Liver (tissue), 9 donors: Measurements from ENCODE around the gene CDKN1B. TPM values are rescaled to one million over a fixed set of nuclear protein-coding genes. Genes with fewer than 3 reads are reported as not detected.
"Not testable (repeated sequence)": the region's sequence is repeated elsewhere in the genome, so short reads cannot be mapped to it uniquely, and the experiment has no call there.

ENCODE experiments used
- DNase-seq: peaks from one replicate; pipeline ENCODE4 v3.0.0-alpha.2; 2017; ENCODE audit warnings: low spot score
- H3K27ac ChIP-seq, 2 donors: one replicate each; pipeline ENCODE4 v1.7.0; 2013; ENCODE audit warnings: inconsistent platforms in 2 of 2, low read length in 2 of 2, control low read depth in 1 of 2, low read depth in 1 of 2, mild to moderate bottlenecking in 1 of 2
- H3K27me3 ChIP-seq, 4 donors: one replicate each; pipeline versions ENCODE4 v1.6.1 to v1.7.0; 2013; ENCODE audit warnings: low read length in 3 of 4, inconsistent platforms in 1 of 4, mild to moderate bottlenecking in 1 of 4, moderate library complexity in 1 of 4; ENCODE audit not compliant: control insufficient read depth in 4 of 4, insufficient read depth in 4 of 4
- H3K36me3 ChIP-seq, 4 donors: one replicate each; pipeline versions ENCODE4 v1.6.1 to v1.7.0; 2013; ENCODE audit warnings: low read length in 3 of 4, mild to moderate bottlenecking in 3 of 4, low read depth in 1 of 4, moderate library complexity in 1 of 4; ENCODE audit not compliant: control insufficient read depth in 4 of 4, insufficient read depth in 3 of 4
- H3K4me1 ChIP-seq, 4 donors: one replicate each; pipeline versions ENCODE4 v1.6.1 to v1.7.0; 2013; ENCODE audit warnings: low read length in 3 of 4, mild to moderate bottlenecking in 3 of 4, moderate library complexity in 1 of 4; ENCODE audit not compliant: control insufficient read depth in 4 of 4, insufficient read depth in 4 of 4
- H3K4me3 ChIP-seq, 3 donors: one replicate each; pipeline versions ENCODE4 v1.6.1 to v1.7.0; 2013; ENCODE audit warnings: low read length in 3 of 3, control low read depth in 1 of 3, low read depth in 1 of 3, mild to moderate bottlenecking in 1 of 3
- H3K9ac ChIP-seq, 2 donors: one replicate each; pipeline ENCODE4 v1.7.0; 2013; ENCODE audit warnings: low read length in 2 of 2, mild to moderate bottlenecking in 2 of 2, moderate library complexity in 2 of 2, control low read depth in 1 of 2, low read depth in 1 of 2
- H3K9me3 ChIP-seq, 4 donors: one replicate each; pipeline versions ENCODE4 v1.6.1 to v1.7.0; 2013; ENCODE audit warnings: low read length in 3 of 4; ENCODE audit not compliant: control insufficient read depth in 4 of 4
- EGR1 ChIP-seq, 2 donors: IDR thresholded peaks; 2 replicates each; pipeline ENCODE4 v1.6.1; 2016 to 2018; ENCODE audit warnings: antibody characterized with exemption in 2 of 2, low read depth in 2 of 2
- FOXA1 ChIP-seq: IDR thresholded peaks from 2 replicates; pipeline ENCODE4 v1.6.1; 2016; ENCODE audit warnings: antibody characterized with exemption
- FOXA2 ChIP-seq: IDR thresholded peaks from 2 replicates; pipeline ENCODE4 v1.6.1; 2016; ENCODE audit warnings: antibody characterized with exemption
- GABPA ChIP-seq, 2 donors: IDR thresholded peaks in 1 of 2; conservative IDR thresholded peaks in 1 of 2; 2 replicates each; pipeline ENCODE4 v1.6.1; 2016; ENCODE audit warnings: antibody characterized with exemption in 2 of 2, mild to moderate bottlenecking in 1 of 2, moderate library complexity in 1 of 2
- HNF4A ChIP-seq, 2 donors: conservative IDR thresholded peaks; 2 replicates each; pipeline ENCODE4 v1.6.1; 2016; ENCODE audit warnings: antibody characterized with exemption in 2 of 2, mild to moderate bottlenecking in 2 of 2
- HNF4G ChIP-seq: IDR thresholded peaks from 2 replicates; pipeline ENCODE4 v1.6.1; 2016; ENCODE audit warnings: antibody characterized with exemption
- JUND ChIP-seq, 2 donors: IDR thresholded peaks; 2 replicates each; pipeline ENCODE4 v1.6.1; 2016; ENCODE audit warnings: antibody characterized with exemption in 2 of 2
- NR2F2 ChIP-seq: IDR thresholded peaks from 2 replicates; pipeline ENCODE4 v1.6.1; 2016; ENCODE audit warnings: antibody characterized with exemption
- RAD21 ChIP-seq, 2 donors: IDR thresholded peaks; 2 replicates each; pipeline ENCODE4 v1.6.1; 2016; ENCODE audit warnings: antibody characterized with exemption in 2 of 2, mild to moderate bottlenecking in 2 of 2
- RXRA ChIP-seq, 2 donors: IDR thresholded peaks; 2 replicates each; pipeline ENCODE4 v1.6.1; 2017 to 2018; ENCODE audit warnings: antibody characterized with exemption in 2 of 2, mild to moderate bottlenecking in 1 of 2
- SP1 ChIP-seq: IDR thresholded peaks from 2 replicates; pipeline ENCODE4 v1.6.1; 2018; ENCODE audit warnings: antibody characterized with exemption, mild to moderate bottlenecking
- TAF1 ChIP-seq: conservative IDR thresholded peaks from 2 replicates; pipeline ENCODE4 v1.6.1; 2016; ENCODE audit warnings: antibody characterized with exemption, mild to moderate bottlenecking
- YY1 ChIP-seq: IDR thresholded peaks from 2 replicates; pipeline ENCODE4 v1.6.1; 2016; ENCODE audit warnings: antibody characterized with exemption, mild to moderate bottlenecking
- WGBS: extraction: QIAGEN DNeasy Blood & Tissue Kit; methylation state at CpG from one replicate; pipeline ENCODE4 v1.1.7; 2013; 5-methylcytosine and 5-hydroxymethylcytosine counted together
- polyA plus RNA-seq, 2 donors: library from polyadenylated mRNA; stranded (reverse) in 1 of 2; unstranded in 1 of 2; fragments of 200-250 nt in 1 of 2; fragments of >200 nt in 1 of 2; fragmentation: Nextera tagmentation in 1 of 2; extraction: Ambion mirVana in 1 of 2; gene quantifications; one replicate each; pipeline versions ENCODE4 v1.2.1 to v1.2.3, GENCODE V29; 2013 to 2015
- total RNA-seq, 2 donors: library from RNA; depleted of rRNA; stranded (reverse); fragments of >200 nt; gene quantifications; one replicate each; pipeline ENCODE4 v1.2.3, GENCODE V29; 2014
- TF ChIP-seq, protein P1 (sequence below): fragments of 150-350 bp; IDR thresholded peaks from 2 replicates; pipeline ENCODE4 v1.5.1; 2017; ENCODE audit warnings: improper control_type of control experiment, low read depth, low read length; ENCODE audit not compliant: missing input control
- TF ChIP-seq, protein P2 (sequence below): IDR thresholded peaks from 2 replicates; pipeline ENCODE4 v1.6.1; 2016; ENCODE audit warnings: antibody characterized with exemption
- TF ChIP-seq, protein P3 (sequence below): IDR thresholded peaks from 2 replicates; pipeline ENCODE4 v1.6.1; 2016; ENCODE audit warnings: antibody characterized with exemption, mild to moderate bottlenecking
- TF ChIP-seq, protein P4 (sequence below): IDR thresholded peaks from 2 replicates; pipeline ENCODE4 v1.6.1; 2016; ENCODE audit warnings: antibody characterized with exemption
- donor health status: healthy.
- donor health status: healthy.
- donor health status: healthy.
- donor health status: healthy.
- donor health status: healthy.

CDKN1B gene
- total and polyA plus RNA-seq, 4 donors = 7.8 to 67.5 (median 22.5) TPM

DNA sequence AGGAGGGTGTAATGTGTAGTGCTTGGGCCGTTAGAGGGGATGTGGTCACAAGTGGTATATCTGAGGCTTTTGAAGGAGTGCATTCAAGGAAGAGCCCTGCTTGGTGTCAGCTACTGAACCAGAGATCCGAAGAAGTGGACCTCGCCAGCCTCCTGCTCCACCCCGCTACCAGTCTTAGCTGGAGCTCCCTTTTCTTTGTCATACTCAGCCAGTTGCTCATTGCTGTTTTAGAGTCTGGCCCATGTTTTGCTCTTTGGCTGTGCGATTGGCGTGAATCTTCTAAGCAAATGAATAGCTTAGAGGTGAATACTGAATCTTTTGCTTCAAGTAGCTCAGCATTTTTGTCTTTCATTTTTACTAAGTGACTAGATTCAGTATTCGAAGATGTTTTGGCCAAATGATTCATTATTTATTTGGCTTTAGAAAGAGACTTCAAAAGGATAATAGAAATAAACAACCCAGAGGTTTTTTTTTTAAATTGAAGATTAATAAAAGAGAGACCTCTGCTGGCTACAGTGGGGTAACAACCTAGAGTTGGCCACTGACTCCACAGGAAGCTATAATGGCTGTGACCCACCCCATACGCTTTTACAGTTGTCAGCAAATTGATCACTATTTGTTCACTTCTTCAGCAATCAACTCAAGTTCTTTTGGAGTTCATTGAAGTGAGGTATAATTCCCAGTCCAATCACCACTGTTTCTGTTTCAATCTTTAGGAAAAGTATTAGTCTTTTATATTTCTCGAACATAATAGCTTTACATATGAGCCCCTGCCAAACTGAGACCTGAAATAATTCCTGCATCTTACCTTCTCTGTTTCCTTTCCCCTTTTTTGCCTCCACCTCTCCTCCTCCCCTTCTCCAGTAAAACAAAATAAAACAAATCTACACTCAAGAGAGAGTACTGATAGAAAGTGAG is 19.9 kb downstream of the CDKN1B start (continued):
- TF ChIP-seq, protein P1, sequence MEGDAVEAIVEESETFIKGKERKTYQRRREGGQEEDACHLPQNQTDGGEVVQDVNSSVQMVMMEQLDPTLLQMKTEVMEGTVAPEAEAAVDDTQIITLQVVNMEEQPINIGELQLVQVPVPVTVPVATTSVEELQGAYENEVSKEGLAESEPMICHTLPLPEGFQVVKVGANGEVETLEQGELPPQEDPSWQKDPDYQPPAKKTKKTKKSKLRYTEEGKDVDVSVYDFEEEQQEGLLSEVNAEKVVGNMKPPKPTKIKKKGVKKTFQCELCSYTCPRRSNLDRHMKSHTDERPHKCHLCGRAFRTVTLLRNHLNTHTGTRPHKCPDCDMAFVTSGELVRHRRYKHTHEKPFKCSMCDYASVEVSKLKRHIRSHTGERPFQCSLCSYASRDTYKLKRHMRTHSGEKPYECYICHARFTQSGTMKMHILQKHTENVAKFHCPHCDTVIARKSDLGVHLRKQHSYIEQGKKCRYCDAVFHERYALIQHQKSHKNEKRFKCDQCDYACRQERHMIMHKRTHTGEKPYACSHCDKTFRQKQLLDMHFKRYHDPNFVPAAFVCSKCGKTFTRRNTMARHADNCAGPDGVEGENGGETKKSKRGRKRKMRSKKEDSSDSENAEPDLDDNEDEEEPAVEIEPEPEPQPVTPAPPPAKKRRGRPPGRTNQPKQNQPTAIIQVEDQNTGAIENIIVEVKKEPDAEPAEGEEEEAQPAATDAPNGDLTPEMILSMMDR = peak; percentile 58
- TF ChIP-seq RAD21 (IDR thresholded peaks at IDR 0.05) (peak; percentile 67), FOXA2 (no peak), JUND (IDR thresholded peaks at IDR 0.05) (no peak), TAF1 (no peak)

DNA sequence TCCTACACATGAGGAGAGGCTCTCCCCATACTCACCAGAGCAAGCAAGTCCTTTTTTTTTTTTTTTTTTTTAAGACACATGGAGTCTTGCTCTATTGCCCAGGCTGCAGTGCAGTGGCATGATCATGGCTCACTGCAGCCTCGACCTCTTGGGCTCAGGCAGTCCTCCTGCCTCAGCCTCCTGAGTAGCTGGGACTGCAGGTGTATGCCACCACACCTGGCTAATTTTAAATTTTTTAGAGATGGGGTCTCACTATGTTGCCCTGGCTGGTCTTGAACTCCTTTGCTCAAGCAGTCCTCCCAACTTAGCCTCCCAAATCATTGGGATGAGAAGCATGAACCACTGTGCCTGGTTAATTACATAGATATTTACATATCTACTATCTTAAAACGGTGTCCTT is 21.0 kb downstream of the CDKN1B start:
- not testable (repeated sequence) for H3K4me3 ChIP-seq, H3K27me3 ChIP-seq, H3K9ac ChIP-seq, DNase-seq, H3K4me1 ChIP-seq, H3K27ac ChIP-seq, H3K9me3 ChIP-seq, H3K36me3 ChIP-seq
- WGBS = 91% methylated on average over 2 of the region's 2 CpGs

DNA sequence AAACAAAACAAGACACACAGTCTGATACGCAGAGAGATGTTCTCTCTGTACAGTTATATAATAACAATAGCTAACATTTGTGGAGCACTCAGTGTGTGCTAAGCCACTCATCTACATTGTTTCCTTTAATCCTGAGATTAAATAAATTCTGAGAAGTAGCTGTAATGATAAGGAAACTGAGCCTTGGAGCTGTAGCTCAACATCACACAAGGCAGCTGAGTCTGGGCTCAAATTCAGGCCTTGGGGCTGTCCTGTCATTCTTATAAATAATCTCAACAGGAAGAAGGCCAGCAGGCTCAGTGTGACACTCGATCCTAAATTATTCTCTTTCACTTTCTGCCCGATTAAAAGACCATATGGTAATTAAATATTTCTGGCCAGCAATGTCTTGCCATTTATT is 24.5 kb downstream of the CDKN1B start:
- Histone ChIP-seq H3K27me3 (no peaks in the 10 kb centered on the region), H3K27ac (no peak overlapping the region), H3K36me3 (no peaks in the 10 kb centered on the region), H3K9me3 (no peaks in the 10 kb centered on the region), H3K4me3 (no peak overlapping the region), H3K4me1 (peaks cover 0 to 7% (median 0%) of the 10 kb centered on the region in 4 donors), H3K9ac (no peak overlapping the region)
- DNase-seq = no peak
- 64% methylated on average over 3 of the region's 3 CpGs for WGBS
- TF ChIP-seq GABPA (IDR thresholded peaks at IDR 0.05 in 1 of 2, conservative IDR thresholded peaks at IDR 0.05 in 1 of 2) = no peak

DNA sequence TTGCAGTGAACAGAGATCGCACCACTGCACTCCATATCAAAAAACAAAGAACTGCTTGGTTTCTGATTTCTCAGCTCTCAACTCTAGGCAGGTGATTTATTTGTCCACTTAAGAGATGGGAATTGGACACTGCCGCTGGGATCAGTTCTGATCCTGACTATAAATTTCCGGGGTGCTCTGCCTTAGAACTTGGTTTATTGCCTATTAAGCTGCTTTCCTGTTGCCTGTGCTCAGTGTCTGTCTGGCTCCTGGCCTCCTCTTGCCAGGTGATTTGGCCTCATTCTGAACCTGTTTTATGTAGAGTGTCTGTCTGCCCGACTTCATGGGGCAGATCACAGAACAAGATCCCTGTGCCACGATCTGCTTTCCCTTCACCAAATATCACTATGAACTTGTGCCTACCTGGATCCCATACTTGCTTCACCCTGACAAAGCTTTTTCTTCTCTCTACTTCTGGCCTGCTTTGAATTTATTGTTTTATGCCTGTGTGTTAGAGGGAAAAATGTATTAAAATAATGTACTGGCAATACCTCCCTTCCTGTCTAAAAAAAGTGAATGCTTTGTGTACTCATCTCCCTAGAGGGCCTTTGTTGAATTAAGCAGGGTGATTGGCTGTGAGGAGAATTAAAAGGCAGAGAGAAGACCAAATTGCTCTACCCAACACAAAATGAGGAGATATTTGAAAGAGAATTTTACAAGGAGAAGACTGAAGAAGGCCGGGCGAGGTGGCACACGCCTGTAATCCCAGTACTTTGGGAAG is 27.6 kb downstream of the CDKN1B start:
- Histone ChIP-seq H3K4me1 (no peaks in the 10 kb centered on the region), H3K9ac (no peak overlapping the region), H3K36me3 (no peaks in the 10 kb centered on the region), H3K4me3 (no peak overlapping the region), H3K27ac (no peak overlapping the region), H3K27me3 (no peaks in the 10 kb centered on the region), H3K9me3 (no peaks in the 10 kb centered on the region)
- DNase-seq = no peak
- 89% methylated on average over 8 of the region's 8 CpGs for WGBS
- TF ChIP-seq, protein P2, sequence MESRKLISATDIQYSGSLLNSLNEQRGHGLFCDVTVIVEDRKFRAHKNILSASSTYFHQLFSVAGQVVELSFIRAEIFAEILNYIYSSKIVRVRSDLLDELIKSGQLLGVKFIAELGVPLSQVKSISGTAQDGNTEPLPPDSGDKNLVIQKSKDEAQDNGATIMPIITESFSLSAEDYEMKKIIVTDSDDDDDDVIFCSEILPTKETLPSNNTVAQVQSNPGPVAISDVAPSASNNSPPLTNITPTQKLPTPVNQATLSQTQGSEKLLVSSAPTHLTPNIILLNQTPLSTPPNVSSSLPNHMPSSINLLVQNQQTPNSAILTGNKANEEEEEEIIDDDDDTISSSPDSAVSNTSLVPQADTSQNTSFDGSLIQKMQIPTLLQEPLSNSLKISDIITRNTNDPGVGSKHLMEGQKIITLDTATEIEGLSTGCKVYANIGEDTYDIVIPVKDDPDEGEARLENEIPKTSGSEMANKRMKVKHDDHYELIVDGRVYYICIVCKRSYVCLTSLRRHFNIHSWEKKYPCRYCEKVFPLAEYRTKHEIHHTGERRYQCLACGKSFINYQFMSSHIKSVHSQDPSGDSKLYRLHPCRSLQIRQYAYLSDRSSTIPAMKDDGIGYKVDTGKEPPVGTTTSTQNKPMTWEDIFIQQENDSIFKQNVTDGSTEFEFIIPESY = no peak
- TF ChIP-seq EGR1 (IDR thresholded peaks at IDR 0.05; ENCODE audit: low read depth in 2 of 2) (no peak), YY1 (no peak), SP1 (no peak), RXRA (IDR thresholded peaks at IDR 0.05) (no peak), FOXA1 (no peak), HNF4A (conservative IDR thresholded peaks at IDR 0.05) (no peak), NR2F2 (no peak), HNF4G (no peak), GABPA (IDR thresholded peaks at IDR 0.05 in 1 of 2, conservative IDR thresholded peaks at IDR 0.05 in 1 of 2) (no peak), RAD21 (IDR thresholded peaks at IDR 0.05) (no peak), FOXA2 (no peak)
- TF ChIP-seq, protein P3, sequence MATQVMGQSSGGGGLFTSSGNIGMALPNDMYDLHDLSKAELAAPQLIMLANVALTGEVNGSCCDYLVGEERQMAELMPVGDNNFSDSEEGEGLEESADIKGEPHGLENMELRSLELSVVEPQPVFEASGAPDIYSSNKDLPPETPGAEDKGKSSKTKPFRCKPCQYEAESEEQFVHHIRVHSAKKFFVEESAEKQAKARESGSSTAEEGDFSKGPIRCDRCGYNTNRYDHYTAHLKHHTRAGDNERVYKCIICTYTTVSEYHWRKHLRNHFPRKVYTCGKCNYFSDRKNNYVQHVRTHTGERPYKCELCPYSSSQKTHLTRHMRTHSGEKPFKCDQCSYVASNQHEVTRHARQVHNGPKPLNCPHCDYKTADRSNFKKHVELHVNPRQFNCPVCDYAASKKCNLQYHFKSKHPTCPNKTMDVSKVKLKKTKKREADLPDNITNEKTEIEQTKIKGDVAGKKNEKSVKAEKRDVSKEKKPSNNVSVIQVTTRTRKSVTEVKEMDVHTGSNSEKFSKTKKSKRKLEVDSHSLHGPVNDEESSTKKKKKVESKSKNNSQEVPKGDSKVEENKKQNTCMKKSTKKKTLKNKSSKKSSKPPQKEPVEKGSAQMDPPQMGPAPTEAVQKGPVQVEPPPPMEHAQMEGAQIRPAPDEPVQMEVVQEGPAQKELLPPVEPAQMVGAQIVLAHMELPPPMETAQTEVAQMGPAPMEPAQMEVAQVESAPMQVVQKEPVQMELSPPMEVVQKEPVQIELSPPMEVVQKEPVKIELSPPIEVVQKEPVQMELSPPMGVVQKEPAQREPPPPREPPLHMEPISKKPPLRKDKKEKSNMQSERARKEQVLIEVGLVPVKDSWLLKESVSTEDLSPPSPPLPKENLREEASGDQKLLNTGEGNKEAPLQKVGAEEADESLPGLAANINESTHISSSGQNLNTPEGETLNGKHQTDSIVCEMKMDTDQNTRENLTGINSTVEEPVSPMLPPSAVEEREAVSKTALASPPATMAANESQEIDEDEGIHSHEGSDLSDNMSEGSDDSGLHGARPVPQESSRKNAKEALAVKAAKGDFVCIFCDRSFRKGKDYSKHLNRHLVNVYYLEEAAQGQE = no peak
- TF ChIP-seq, protein P4, sequence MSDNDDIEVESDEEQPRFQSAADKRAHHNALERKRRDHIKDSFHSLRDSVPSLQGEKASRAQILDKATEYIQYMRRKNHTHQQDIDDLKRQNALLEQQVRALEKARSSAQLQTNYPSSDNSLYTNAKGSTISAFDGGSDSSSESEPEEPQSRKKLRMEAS = no peak
